ENCODE results near the gene TMEM123. TPM values are rescaled to one million over a fixed set of nuclear protein-coding genes. Genes with fewer than 3 reads are reported as not detected.
A peak's percentile ranks its signal among the peaks of the same experiment; 100 is the strongest.

TMEM123 gene
- total and polyA plus RNA-seq, 2 of the 13 experiments (the other 11 are each of a cell fraction or from before 2014, with no cell fraction given), result 365 to 2,761 TPM

DNA sequence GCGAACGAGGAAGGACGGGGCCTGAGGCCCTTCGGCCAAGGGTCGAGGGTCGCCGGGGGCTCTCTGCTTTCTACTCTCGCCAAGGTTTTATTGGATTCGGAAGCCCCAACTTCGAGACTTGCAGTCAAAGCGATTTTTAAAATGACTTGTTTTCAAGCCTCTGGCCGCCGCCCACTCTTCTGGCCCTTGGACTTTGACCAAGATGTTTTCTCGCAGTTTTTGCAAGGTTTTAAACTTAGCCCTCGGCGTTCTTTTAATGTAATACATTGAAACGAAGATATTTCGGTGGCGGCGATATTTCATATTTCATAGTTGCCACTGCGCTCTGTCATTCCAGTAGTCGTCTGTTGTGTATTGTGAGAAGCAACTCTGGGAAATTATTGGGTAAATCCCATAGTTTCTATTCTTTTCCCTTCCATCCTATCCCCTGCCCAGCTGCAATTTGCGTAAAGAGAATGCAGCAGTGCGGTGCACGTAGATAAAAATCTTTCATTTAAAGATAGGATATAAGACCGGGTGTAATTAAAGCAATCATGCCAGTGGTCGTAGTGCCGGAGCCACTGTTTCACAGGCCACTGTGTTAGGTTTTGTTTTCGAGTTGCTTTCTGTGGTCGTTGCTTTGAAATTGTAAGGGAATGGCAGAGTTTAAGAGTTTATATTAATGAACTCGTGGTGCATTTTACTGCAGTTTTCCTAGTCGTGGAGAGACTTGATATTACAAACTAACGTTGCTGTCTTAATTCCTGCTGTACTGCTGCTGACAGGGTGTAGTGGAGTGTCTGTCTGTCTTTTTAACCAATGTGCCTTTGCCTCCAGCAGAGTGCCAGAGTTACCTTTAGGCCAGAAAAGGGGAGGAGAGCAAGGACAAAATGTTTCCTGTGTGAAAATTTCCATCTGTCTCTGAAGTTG, 104.8 kb downstream of the TMEM123 start (continued):
- TF ChIP-seq, protein P1, sequence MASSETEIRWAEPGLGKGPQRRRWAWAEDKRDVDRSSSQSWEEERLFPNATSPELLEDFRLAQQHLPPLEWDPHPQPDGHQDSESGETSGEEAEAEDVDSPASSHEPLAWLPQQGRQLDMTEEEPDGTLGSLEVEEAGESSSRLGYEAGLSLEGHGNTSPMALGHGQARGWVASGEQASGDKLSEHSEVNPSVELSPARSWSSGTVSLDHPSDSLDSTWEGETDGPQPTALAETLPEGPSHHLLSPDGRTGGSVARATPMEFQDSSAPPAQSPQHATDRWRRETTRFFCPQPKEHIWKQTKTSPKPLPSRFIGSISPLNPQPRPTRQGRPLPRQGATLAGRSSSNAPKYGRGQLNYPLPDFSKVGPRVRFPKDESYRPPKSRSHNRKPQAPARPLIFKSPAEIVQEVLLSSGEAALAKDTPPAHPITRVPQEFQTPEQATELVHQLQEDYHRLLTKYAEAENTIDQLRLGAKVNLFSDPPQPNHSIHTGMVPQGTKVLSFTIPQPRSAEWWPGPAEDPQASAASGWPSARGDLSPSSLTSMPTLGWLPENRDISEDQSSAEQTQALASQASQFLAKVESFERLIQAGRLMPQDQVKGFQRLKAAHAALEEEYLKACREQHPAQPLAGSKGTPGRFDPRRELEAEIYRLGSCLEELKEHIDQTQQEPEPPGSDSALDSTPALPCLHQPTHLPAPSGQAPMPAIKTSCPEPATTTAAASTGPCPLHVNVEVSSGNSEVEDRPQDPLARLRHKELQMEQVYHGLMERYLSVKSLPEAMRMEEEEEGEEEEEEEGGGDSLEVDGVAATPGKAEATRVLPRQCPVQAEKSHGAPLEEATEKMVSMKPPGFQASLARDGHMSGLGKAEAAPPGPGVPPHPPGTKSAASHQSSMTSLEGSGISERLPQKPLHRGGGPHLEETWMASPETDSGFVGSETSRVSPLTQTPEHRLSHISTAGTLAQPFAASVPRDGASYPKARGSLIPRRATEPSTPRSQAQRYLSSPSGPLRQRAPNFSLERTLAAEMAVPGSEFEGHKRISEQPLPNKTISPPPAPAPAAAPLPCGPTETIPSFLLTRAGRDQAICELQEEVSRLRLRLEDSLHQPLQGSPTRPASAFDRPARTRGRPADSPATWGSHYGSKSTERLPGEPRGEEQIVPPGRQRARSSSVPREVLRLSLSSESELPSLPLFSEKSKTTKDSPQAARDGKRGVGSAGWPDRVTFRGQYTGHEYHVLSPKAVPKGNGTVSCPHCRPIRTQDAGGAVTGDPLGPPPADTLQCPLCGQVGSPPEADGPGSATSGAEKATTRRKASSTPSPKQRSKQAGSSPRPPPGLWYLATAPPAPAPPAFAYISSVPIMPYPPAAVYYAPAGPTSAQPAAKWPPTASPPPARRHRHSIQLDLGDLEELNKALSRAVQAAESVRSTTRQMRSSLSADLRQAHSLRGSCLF (CRISPR knock-in tag; IDR thresholded peaks at IDR 0.05; ENCODE audit: borderline replicate concordance), result no peak
- TF ChIP-seq ZNF256 (CRISPR knock-in tag; conservative IDR thresholded peaks at IDR 0.05) (no peak), ZSCAN31 (CRISPR knock-in tag; IDR thresholded peaks at IDR 0.05; ENCODE audit: low read depth) (no peak), ZFP36 (IDR thresholded peaks at IDR 0.05; ENCODE audit: borderline replicate concordance, low read depth, low read length, partially characterized antibody) (no peak), PRMT3 (CRISPR knock-in tag; IDR thresholded peaks at IDR 0.05; ENCODE audit: borderline replicate concordance, low read depth) (0 out of 2 replicates have a peak, but pooled peaks have one; percentile 21), IRF2 (CRISPR knock-in tag; IDR thresholded peaks at IDR 0.05) (no peak), ZNF550 (CRISPR knock-in tag; IDR thresholded peaks at IDR 0.05; ENCODE audit: borderline replicate concordance) (no peak), CEBPG (CRISPR knock-in tag; IDR thresholded peaks at IDR 0.05) (no peak), SYNCRIP (IDR thresholded peaks at IDR 0.05; ENCODE audit: insufficient read depth, low read depth, low read length) (no peak), ZNF383 (CRISPR knock-in tag; IDR thresholded peaks at IDR 0.05; ENCODE audit: borderline replicate concordance) (no peak), NPAS2 (CRISPR knock-in tag; IDR thresholded peaks at IDR 0.05; ENCODE audit: borderline replicate concordance) (no peak), ZNF674 (CRISPR knock-in tag; IDR thresholded peaks at IDR 0.05; ENCODE audit: low read depth) (no peak)
- TF ChIP-seq, protein P2, sequence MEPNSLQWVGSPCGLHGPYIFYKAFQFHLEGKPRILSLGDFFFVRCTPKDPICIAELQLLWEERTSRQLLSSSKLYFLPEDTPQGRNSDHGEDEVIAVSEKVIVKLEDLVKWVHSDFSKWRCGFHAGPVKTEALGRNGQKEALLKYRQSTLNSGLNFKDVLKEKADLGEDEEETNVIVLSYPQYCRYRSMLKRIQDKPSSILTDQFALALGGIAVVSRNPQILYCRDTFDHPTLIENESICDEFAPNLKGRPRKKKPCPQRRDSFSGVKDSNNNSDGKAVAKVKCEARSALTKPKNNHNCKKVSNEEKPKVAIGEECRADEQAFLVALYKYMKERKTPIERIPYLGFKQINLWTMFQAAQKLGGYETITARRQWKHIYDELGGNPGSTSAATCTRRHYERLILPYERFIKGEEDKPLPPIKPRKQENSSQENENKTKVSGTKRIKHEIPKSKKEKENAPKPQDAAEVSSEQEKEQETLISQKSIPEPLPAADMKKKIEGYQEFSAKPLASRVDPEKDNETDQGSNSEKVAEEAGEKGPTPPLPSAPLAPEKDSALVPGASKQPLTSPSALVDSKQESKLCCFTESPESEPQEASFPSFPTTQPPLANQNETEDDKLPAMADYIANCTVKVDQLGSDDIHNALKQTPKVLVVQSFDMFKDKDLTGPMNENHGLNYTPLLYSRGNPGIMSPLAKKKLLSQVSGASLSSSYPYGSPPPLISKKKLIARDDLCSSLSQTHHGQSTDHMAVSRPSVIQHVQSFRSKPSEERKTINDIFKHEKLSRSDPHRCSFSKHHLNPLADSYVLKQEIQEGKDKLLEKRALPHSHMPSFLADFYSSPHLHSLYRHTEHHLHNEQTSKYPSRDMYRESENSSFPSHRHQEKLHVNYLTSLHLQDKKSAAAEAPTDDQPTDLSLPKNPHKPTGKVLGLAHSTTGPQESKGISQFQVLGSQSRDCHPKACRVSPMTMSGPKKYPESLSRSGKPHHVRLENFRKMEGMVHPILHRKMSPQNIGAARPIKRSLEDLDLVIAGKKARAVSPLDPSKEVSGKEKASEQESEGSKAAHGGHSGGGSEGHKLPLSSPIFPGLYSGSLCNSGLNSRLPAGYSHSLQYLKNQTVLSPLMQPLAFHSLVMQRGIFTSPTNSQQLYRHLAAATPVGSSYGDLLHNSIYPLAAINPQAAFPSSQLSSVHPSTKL (CRISPR knock-in tag; IDR thresholded peaks at IDR 0.05), result no peak
- TF ChIP-seq, protein P3, sequence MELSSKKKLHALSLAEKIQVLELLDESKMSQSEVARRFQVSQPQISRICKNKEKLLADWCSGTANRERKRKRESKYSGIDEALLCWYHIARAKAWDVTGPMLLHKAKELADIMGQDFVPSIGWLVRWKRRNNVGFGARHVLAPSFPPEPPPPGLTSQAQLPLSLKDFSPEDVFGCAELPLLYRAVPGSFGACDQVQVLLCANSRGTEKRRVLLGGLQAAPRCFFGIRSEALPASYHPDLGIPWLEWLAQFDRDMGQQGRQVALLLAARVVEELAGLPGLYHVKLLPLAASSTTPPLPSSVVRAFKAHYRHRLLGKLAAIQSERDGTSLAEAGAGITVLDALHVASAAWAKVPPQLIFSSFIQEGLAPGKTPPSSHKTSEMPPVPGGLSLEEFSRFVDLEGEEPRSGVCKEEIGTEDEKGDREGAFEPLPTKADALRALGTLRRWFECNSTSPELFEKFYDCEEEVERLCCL (CRISPR knock-in tag; IDR thresholded peaks at IDR 0.05; ENCODE audit: borderline replicate concordance), result no peak
- TF ChIP-seq, protein P4, sequence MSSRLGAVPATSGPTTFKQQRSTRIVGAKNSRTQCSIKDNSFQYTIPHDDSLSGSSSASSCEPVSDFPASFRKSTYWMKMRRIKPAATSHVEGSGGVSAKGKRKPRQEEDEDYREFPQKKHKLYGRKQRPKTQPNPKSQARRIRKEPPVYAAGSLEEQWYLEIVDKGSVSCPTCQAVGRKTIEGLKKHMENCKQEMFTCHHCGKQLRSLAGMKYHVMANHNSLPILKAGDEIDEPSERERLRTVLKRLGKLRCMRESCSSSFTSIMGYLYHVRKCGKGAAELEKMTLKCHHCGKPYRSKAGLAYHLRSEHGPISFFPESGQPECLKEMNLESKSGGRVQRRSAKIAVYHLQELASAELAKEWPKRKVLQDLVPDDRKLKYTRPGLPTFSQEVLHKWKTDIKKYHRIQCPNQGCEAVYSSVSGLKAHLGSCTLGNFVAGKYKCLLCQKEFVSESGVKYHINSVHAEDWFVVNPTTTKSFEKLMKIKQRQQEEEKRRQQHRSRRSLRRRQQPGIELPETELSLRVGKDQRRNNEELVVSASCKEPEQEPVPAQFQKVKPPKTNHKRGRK (CRISPR knock-in tag; IDR thresholded peaks at IDR 0.05), result no peak

Measured in HepG2 (cell line).